HCT116 (cell line): ENCODE measurements around the gene PGC. TPM values are rescaled to one million over a fixed set of nuclear protein-coding genes. Genes with fewer than 3 reads are reported as not detected.

Experiments used
- ATAC-seq: fragments of 200-7000 bp; cut with Tn5 transposase; 2 replicates; pipeline ENCODE4 v1.9.1; 2020; ENCODE audit warnings: mild to moderate bottlenecking, moderate library complexity
- BruUV-seq: library from RNA; stranded (reverse); fragments of 400-500 nt; replicated peaks from 2 replicates; lab custom pipeline; 2021; lab: Mats Ljungman, UMichigan
- CTCF ChIA-PET: fragments of 300-600 bp; sonication (Branson Sonifier 250); formaldehyde crosslinking; loops from one replicate; lab custom pipeline; 2021; ENCODE audit warnings: antibody characterized with exemption; lab: Charles Lee
- POLR2A ChIA-PET: fragments of 300-600, 350-600 bp; sonication (Branson Sonifier 250); formaldehyde crosslinking; loops from one replicate; lab custom pipeline; 2021; ENCODE audit warnings: antibody characterized with exemption; lab: Charles Lee
- RAD21 ChIA-PET, 2 experiments: fragments of 300-600 bp; sonication (Branson Sonifier 250); formaldehyde crosslinking; loops; one replicate each; lab custom pipeline; 2023; ENCODE audit warnings: low total read pairs in 2 of 2; ENCODE audit not compliant: uncharacterized antibody in 2 of 2, unreplicated experiment in 2 of 2, low non-redundant PET in 1 of 2; lab: Charles Lee
- DNase-seq: peaks from one replicate; pipeline ENCODE4 v3.0.0-alpha.2; 2010; ENCODE audit warnings: low read depth, low spot score
- H2AFZ ChIP-seq: fragments of 200-600 bp; shearing (Covaris generic), sonication (generic); 2 replicates; pipeline ENCODE4 v1.6.1; 2017; ENCODE audit warnings: low read depth, mixed run types, mixed read lengths, antibody characterized with exemption, low read length; ENCODE audit not compliant: poor library complexity, severe bottlenecking
- H3K27ac ChIP-seq: 2 replicates; pipeline ENCODE4 v1.5.1; 2012; ENCODE audit warnings: low read depth, low read length
- H3K27me3 ChIP-seq: fragments of 200-600 bp; sonication (generic); 2 replicates; pipeline ENCODE4 v1.6.1; 2016; ENCODE audit warnings: mixed run types, low read length, mixed read lengths; ENCODE audit not compliant: insufficient read depth
- H3K36me3 ChIP-seq, 2 experiments: fragments of 200-500 bp in 1 of 2; fragments of 200-600 bp in 1 of 2; sonication (Bioruptor generic) in 1 of 2; sonication (generic) in 1 of 2; 2 replicates each; pipeline versions ENCODE4 v1.5.1 to v1.6.1; 2014 to 2016; ENCODE audit warnings: low read length in 2 of 2, inconsistent platforms in 1 of 2, mixed read lengths in 1 of 2, mixed run types in 1 of 2; ENCODE audit not compliant: insufficient read depth in 2 of 2, control insufficient read depth in 1 of 2
- H3K4me1 ChIP-seq, 2 experiments: fragments of 200-600 bp in 1 of 2; sonication (generic) in 1 of 2; 2 replicates each; pipeline versions ENCODE4 v1.5.1 to v1.6.1; 2012 to 2017; ENCODE audit warnings: low read length in 2 of 2, inconsistent platforms in 1 of 2, mild to moderate bottlenecking in 1 of 2, mixed read lengths in 1 of 2, mixed run types in 1 of 2, moderate library complexity in 1 of 2; ENCODE audit not compliant: insufficient read depth in 2 of 2, control insufficient read depth in 1 of 2
- H3K4me2 ChIP-seq: fragments of 200-600 bp; sonication (generic); 2 replicates; pipeline ENCODE4 v1.6.1; 2017; ENCODE audit warnings: mixed run types, low read length, mixed read lengths
- H3K4me3 ChIP-seq, 2 experiments: fragments of 200-600 bp in 1 of 2; sonication (generic) in 1 of 2; replicated peaks in 1 of 2; 2 replicates each; pipeline ENCODE4 v1.5.1; 2011 to 2016; ENCODE audit warnings: low read length in 2 of 2, control low read depth in 1 of 2, low read depth in 1 of 2, mild to moderate bottlenecking in 1 of 2, mixed read lengths in 1 of 2, mixed run types in 1 of 2
- H3K79me2 ChIP-seq: fragments of 200-600 bp; sonication (generic); 2 replicates; pipeline ENCODE4 v1.6.1; 2017; ENCODE audit warnings: mild to moderate bottlenecking, mixed run types, low read length, moderate library complexity, mixed read lengths; ENCODE audit not compliant: insufficient read depth
- H3K9ac ChIP-seq: fragments of 200-600 bp; sonication (generic); 2 replicates; pipeline ENCODE4 v1.6.1; 2016; ENCODE audit warnings: low read length, mixed read lengths
- H3K9me2 ChIP-seq: fragments of 200-600 bp; sonication (generic), shearing (Covaris generic); 2 replicates; pipeline ENCODE4 v1.6.1; 2017; ENCODE audit warnings: mixed run types, mild to moderate bottlenecking, moderate library complexity; ENCODE audit not compliant: insufficient read depth
- H3K9me3 ChIP-seq, 2 experiments: fragments of 200-500 bp in 1 of 2; fragments of 200-600 bp in 1 of 2; sonication (Bioruptor generic) in 1 of 2; sonication (generic) in 1 of 2; 2 replicates each; pipeline ENCODE4 v1.6.1; 2014 to 2017; ENCODE audit warnings: low read length in 2 of 2, mixed read lengths in 2 of 2, inconsistent platforms in 1 of 2, low read depth in 1 of 2, mild to moderate bottlenecking in 1 of 2, mixed run types in 1 of 2, moderate library complexity in 1 of 2; ENCODE audit not compliant: control insufficient read depth in 1 of 2, insufficient read depth in 1 of 2
- H4K20me1 ChIP-seq: fragments of 200-600 bp; sonication (generic), shearing (Covaris generic); 2 replicates; pipeline ENCODE4 v1.6.1; 2017; ENCODE audit warnings: mixed run types, mild to moderate bottlenecking, moderate library complexity; ENCODE audit not compliant: insufficient read depth
- ATF3 ChIP-seq: IDR thresholded peaks from 2 replicates; pipeline ENCODE4 v1.6.1; 2012
- CTCF ChIP-seq, 3 experiments: fragments of 200-600 bp in 1 of 3; sonication (generic) in 1 of 3; IDR thresholded peaks in 2 of 3; conservative IDR thresholded peaks in 1 of 3; 2 replicates each; pipeline ENCODE4 v1.5.1; 2012 to 2017; ENCODE audit warnings: low read depth in 2 of 3, low read length in 2 of 3, antibody characterized with exemption in 1 of 3, borderline replicate concordance in 1 of 3, control low read depth in 1 of 3, mild to moderate bottlenecking in 1 of 3, mixed read lengths in 1 of 3, mixed run types in 1 of 3, moderate library complexity in 1 of 3; ENCODE audit not compliant: insufficient read depth in 1 of 3
- EGR1 ChIP-seq: IDR thresholded peaks from 2 replicates; pipeline ENCODE4 v1.6.1; 2012; ENCODE audit warnings: low read depth
- EZH2phosphoT487 ChIP-seq: fragments of 200-600 bp; IDR thresholded peaks from 2 replicates; pipeline ENCODE4 v1.6.1; 2018; ENCODE audit warnings: antibody characterized with exemption, borderline replicate concordance
- FOSL1 ChIP-seq: IDR thresholded peaks from 2 replicates; pipeline ENCODE4 v1.6.1; 2012; ENCODE audit warnings: low read depth
- JUND ChIP-seq: IDR thresholded peaks from 2 replicates; pipeline ENCODE4 v1.6.1; 2012
- MAX ChIP-seq: IDR thresholded peaks from 2 replicates; pipeline ENCODE4 v1.6.1; 2012
- POLR2AphosphoS5 ChIP-seq: IDR thresholded peaks from 2 replicates; pipeline ENCODE4 v1.6.1; 2011; ENCODE audit warnings: mild to moderate bottlenecking, low read depth, low read length, moderate library complexity
- SIN3A ChIP-seq: IDR thresholded peaks from 2 replicates; pipeline ENCODE4 v1.6.1; 2012; ENCODE audit warnings: low read depth
- SP1 ChIP-seq: IDR thresholded peaks from 2 replicates; pipeline ENCODE4 v1.6.1; 2012; ENCODE audit warnings: low read depth
- SRF ChIP-seq: IDR thresholded peaks from 2 replicates; pipeline ENCODE4 v1.6.1; 2012; ENCODE audit warnings: low read depth
- TCF7L2 ChIP-seq: IDR thresholded peaks from 2 replicates; pipeline ENCODE4 v1.7.0; 2011; ENCODE audit warnings: borderline replicate concordance, inconsistent platforms; ENCODE audit not compliant: insufficient read depth, insufficient read length; ENCODE audit errors: extremely low read depth
- YY1 ChIP-seq: IDR thresholded peaks from 2 replicates; pipeline ENCODE4 v1.6.1; 2011; ENCODE audit warnings: low read length, low read depth, moderate library complexity, mild to moderate bottlenecking; ENCODE audit not compliant: insufficient replicate concordance; ENCODE audit errors: extremely low read depth
- ZBTB33 ChIP-seq: IDR thresholded peaks from 2 replicates; pipeline ENCODE4 v1.6.1; 2011; ENCODE audit warnings: mild to moderate bottlenecking, low read length, moderate library complexity; ENCODE audit not compliant: insufficient replicate concordance; ENCODE audit errors: extremely low read depth
- ZFX ChIP-seq: fragments of 450-650 bp; IDR thresholded peaks from 2 replicates; pipeline ENCODE4 v1.6.1; 2017
- ZNF274 ChIP-seq: fragments of 200-500 bp; sonication (Bioruptor generic); IDR thresholded peaks from 2 replicates; pipeline ENCODE4 v1.6.1; 2014; ENCODE audit warnings: mild to moderate bottlenecking, low read depth, low read length, inconsistent platforms
- intact Hi-C: fragments of 100-400 bp; cut with micrococcal nuclease; formaldehyde crosslinking; loops from 2 replicates; pipeline ENCODE4 v1.10.0; 2022
- total RNA-seq: library from RNA; stranded (reverse); gene quantifications from one replicate; pipeline ENCODE4 v1.2.1, GENCODE V29; 2021; ENCODE audit not compliant: unreplicated experiment

The PGC gene
- total RNA-seq, 1 experiment from 2014 or later: 1.2 TPM

GRCh38 chr6:41785689-41786450 is 38.7 kb upstream of the PGC start:
- peak overlapping the region; percentile 98 for H3K9ac ChIP-seq

More at GRCh38 chr6:41785689-41786450, 38.7 kb upstream of the PGC start:
- H3K36me3 ChIP-seq: peaks cover 15 to 16% of the 10 kb centered on the region in 2 experiments
- no peaks in the 10 kb centered on the region for H3K27me3 ChIP-seq
- peak overlapping the region; percentile 87 for H3K4me2 ChIP-seq
- BruUV-seq: no TSS peak
- no peaks in the 10 kb centered on the region for H3K9me2 ChIP-seq
- POLR2A ChIA-PET: interaction anchor here (1.0 to 2.0 kb wide), 3 partner anchors 135 to 265 kb away, joined by 3 to 7 read pairs (median 5); partner anchors contain the start of genes BYSL, MED20 and TAF8
- no peaks in the 10 kb centered on the region for H3K9me3 ChIP-seq
- TF ChIP-seq ZFX (no peak), ATF3 (no peak), YY1 (no peak), TCF7L2 (no peak), ZNF274 (no peak), EZH2phosphoT487 (no peak), SRF (no peak), EGR1 (no peak), SP1 (no peak), CTCF (IDR thresholded peaks at IDR 0.05 in 2 of 3, conservative IDR thresholded peaks at IDR 0.05 in 1 of 3; ENCODE audit: borderline replicate concordance in 1 of 3, insufficient read depth in 1 of 3, low read depth in 2 of 3, low read length in 2 of 3) (no peak), SIN3A (no peak), JUND (no peak), ZBTB33 (no peak), MAX (no peak), FOSL1 (no peak), POLR2AphosphoS5 (no peak)
- H3K4me3 ChIP-seq: peak overlapping the region; percentile 67 to 98
- H3K27ac ChIP-seq: peak overlapping the region; percentile 37; the same call in 1 of the 2 replicates
- no peak for DNase-seq
- peak; percentile 12 for ATAC-seq
- CTCF ChIA-PET: interaction anchor here (0.6 to 3.3 kb wide), 13 partner anchors 8 to 440 kb away, joined by 3 to 31 read pairs (median 4); partner anchors contain the start of genes BYSL, CCND3, MED20 and TAF8
- intact Hi-C loops: loop anchor here (5.0 to 10.0 kb wide), 3 partner anchors 151 to 429 kb away; partner anchors contain the start of gene MRPS10
- no peak overlapping the region for H2AFZ ChIP-seq
- peaks cover 30% of the 10 kb centered on the region for H3K79me2 ChIP-seq
- no peaks in the 10 kb centered on the region for H4K20me1 ChIP-seq
- RAD21 ChIA-PET: no interaction called here
- H3K4me1 ChIP-seq: peaks cover 15 to 26% of the 10 kb centered on the region in 2 experiments
